Measurements from ENCODE around the gene TNFAIP8L3.
A peak's percentile ranks its signal among the peaks of the same experiment; 100 is the strongest.

TNFAIP8L3 gene

DNA sequence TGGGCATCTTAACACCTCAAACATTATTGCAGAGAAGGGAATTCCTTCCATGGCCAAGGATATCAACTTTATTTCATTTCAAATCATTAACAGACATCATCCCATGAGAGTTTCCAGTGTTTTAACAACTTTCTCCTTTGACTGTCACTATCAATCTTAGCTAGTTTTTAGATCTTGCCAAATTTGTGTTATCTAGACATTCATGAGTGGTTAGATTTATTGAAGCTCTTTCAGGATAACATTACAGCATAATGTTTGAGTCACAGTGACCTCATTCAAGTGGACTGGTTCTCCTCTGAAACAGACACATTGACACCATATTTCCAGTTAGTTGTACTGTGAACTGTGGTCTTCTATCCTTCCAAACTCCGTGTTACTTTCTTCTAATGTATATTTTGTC, 8.6 kb upstream of the TNFAIP8L3 start:
- H3K27ac Mint-ChIP-seq, result peak overlapping the region in 1 of 3 experiments; percentile 65
- H3K4me1 Mint-ChIP-seq, result peaks cover 24% of the 10 kb centered on the region
- H3K9me3 Mint-ChIP-seq, result no peaks in the 10 kb centered on the region
- peaks cover 46% of the 10 kb centered on the region for H3K27me3 Mint-ChIP-seq (ENCODE audit: low read depth)
- no peak overlapping the region for H3K4me3 Mint-ChIP-seq
- TF ChIP-seq, protein P1, sequence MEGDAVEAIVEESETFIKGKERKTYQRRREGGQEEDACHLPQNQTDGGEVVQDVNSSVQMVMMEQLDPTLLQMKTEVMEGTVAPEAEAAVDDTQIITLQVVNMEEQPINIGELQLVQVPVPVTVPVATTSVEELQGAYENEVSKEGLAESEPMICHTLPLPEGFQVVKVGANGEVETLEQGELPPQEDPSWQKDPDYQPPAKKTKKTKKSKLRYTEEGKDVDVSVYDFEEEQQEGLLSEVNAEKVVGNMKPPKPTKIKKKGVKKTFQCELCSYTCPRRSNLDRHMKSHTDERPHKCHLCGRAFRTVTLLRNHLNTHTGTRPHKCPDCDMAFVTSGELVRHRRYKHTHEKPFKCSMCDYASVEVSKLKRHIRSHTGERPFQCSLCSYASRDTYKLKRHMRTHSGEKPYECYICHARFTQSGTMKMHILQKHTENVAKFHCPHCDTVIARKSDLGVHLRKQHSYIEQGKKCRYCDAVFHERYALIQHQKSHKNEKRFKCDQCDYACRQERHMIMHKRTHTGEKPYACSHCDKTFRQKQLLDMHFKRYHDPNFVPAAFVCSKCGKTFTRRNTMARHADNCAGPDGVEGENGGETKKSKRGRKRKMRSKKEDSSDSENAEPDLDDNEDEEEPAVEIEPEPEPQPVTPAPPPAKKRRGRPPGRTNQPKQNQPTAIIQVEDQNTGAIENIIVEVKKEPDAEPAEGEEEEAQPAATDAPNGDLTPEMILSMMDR (IDR thresholded peaks at IDR 0.05; ENCODE audit: unreplicated experiment in 3 of 3), result no peak
- H3K36me3 Mint-ChIP-seq (ENCODE audit: low read depth), result no peaks in the 10 kb centered on the region

DNA sequence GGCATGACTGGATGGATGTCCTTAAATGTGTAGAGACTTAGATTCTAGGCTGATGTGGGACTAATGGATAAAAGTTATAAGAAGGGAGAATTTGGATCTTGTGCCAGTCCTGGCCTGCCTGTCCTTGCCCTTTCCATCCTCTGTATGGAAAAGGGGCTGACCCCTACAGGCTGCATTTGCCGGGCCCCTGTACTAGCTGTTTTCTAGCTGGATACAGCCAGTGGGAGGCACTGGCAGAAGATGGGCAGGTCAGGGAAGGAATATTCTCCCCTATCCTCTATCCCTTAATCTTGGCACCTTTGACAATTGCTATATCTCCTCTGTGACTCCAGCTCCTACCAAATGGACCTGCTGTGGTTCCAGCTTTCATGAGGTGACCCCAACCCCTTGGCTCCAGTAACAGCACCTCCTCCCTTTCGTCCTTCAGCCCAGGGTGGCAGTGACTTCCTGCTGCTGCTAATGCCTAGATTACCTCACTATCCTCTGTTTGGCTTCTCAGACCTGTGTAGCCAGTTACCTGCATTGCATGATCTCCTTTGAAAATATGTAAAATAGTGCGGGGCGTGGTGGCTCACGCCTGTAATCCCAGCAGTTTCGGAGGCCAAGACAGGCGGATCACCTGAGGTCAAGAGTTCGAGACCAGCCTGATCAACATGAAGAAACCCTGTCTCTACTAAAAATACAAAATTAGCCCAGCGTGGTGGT, 6.2 kb upstream of the TNFAIP8L3 start:
- H3K4me3 Mint-ChIP-seq, result no peak overlapping the region
- TF ChIP-seq, protein P1 (IDR thresholded peaks at IDR 0.05; ENCODE audit: unreplicated experiment in 3 of 3), result no peak
- H3K27me3 Mint-ChIP-seq (ENCODE audit: low read depth), result peaks cover 70% of the 10 kb centered on the region
- peaks cover 24% of the 10 kb centered on the region for H3K4me1 Mint-ChIP-seq
- H3K9me3 Mint-ChIP-seq, result no peaks in the 10 kb centered on the region
- H3K36me3 Mint-ChIP-seq (ENCODE audit: low read depth), result no peaks in the 10 kb centered on the region
- no peak overlapping the region for H3K27ac Mint-ChIP-seq

DNA sequence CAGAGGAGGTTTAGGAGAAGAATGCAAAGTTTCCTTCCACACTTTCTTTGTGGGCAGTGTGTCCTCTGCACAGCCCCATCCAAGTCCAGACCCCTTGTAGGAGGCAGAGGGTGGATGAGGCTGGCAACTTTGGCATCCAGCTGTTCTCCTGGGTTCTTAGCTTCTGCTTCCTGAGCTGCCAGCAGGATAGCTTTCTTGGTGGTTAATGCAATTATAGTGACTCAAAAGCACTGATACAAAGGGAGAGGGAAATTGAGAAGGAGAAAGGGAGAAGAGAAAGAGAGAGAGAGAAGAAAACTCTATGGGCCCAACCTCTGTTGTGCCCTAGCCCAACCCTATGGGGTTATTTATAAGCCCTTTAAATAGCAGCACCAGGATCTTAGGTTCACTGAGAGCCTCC, 4.5 kb upstream of the TNFAIP8L3 start:
- peaks cover 17% of the 10 kb centered on the region for H3K4me1 Mint-ChIP-seq
- H3K27me3 Mint-ChIP-seq (ENCODE audit: low read depth), result peaks cover 73% of the 10 kb centered on the region
- no peak overlapping the region for H3K27ac Mint-ChIP-seq
- no peaks in the 10 kb centered on the region for H3K36me3 Mint-ChIP-seq (ENCODE audit: low read depth)
- TF ChIP-seq, protein P1 (IDR thresholded peaks at IDR 0.05; ENCODE audit: unreplicated experiment in 3 of 3), result no peak
- H3K9me3 Mint-ChIP-seq, result no peaks in the 10 kb centered on the region
- no peak overlapping the region for H3K4me3 Mint-ChIP-seq

DNA sequence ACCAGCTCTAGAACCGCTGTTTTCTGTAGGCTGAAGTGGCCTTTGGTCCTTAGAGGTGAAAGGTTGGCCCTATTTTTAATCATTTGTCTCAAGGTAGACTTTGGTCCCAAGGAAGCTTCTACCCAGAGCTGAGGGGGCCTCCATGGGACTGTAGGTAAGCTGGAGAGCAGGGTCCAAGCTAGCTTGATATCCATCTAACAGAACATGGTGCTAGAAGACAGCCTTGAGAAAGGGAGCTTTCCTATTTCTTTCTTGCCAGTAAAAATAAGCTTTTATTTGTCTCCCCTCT, 3.6 kb upstream of the TNFAIP8L3 start:
- TF ChIP-seq, protein P1 (IDR thresholded peaks at IDR 0.05; ENCODE audit: unreplicated experiment in 3 of 3), result no peak
- Mint-ChIP-seq H3K4me3 (no peak overlapping the region), H3K9me3 (no peaks in the 10 kb centered on the region), H3K4me1 (peaks cover 8% of the 10 kb centered on the region), H3K27me3 (ENCODE audit: low read depth) (peaks cover 79% of the 10 kb centered on the region), H3K27ac (no peak overlapping the region), H3K36me3 (ENCODE audit: low read depth) (no peaks in the 10 kb centered on the region)

GRCh38 chr15:51097553-51098330, 3.0 kb upstream of the TNFAIP8L3 start:
- H3K27ac Mint-ChIP-seq, result no peak overlapping the region
- H3K9me3 Mint-ChIP-seq, result no peaks in the 10 kb centered on the region
- no peaks in the 10 kb centered on the region for H3K36me3 Mint-ChIP-seq (ENCODE audit: low read depth)
- H3K27me3 Mint-ChIP-seq (ENCODE audit: low read depth), result peaks cover 82% of the 10 kb centered on the region
- H3K4me3 Mint-ChIP-seq, result no peak overlapping the region
- peaks cover 3% of the 10 kb centered on the region for H3K4me1 Mint-ChIP-seq
- TF ChIP-seq, protein P1 (IDR thresholded peaks at IDR 0.05; ENCODE audit: unreplicated experiment in 3 of 3), result no peak

GRCh38 chr15:51096976-51097375, 2.3 kb upstream of the TNFAIP8L3 start:
- H3K4me3 Mint-ChIP-seq, result no peak overlapping the region
- peaks cover 86% of the 10 kb centered on the region for H3K27me3 Mint-ChIP-seq (ENCODE audit: low read depth)
- H3K27ac Mint-ChIP-seq, result no peak overlapping the region
- H3K9me3 Mint-ChIP-seq, result no peaks in the 10 kb centered on the region
- TF ChIP-seq, protein P1 (IDR thresholded peaks at IDR 0.05; ENCODE audit: unreplicated experiment in 3 of 3), result no peak
- no peaks in the 10 kb centered on the region for H3K36me3 Mint-ChIP-seq (ENCODE audit: low read depth)
- no peaks in the 10 kb centered on the region for H3K4me1 Mint-ChIP-seq

Data from nephron (organoid).